WTC11 (cell line): Measurements from ENCODE around the gene EEIG2. TPM values are rescaled to one million over a fixed set of nuclear protein-coding genes. Genes with fewer than 3 reads are reported as not detected.
A peak's percentile ranks its signal among the peaks of the same experiment; 100 is the strongest.

ENCODE experiments used
- ATAC-seq: fragments of 200-7000 bp; cut with Tn5 transposase; 2 replicates; pipeline ENCODE4 v1.10.0; 2021; ENCODE audit warnings: mild to moderate bottlenecking, moderate library complexity
- CTCF ChIA-PET: fragments of 300-600 bp; sonication (Branson Sonifier 250); formaldehyde crosslinking; loops from one replicate; lab custom pipeline; 2021; ENCODE audit warnings: antibody characterized with exemption; lab: Charles Lee
- POLR2A ChIA-PET: fragments of 350-600 bp; sonication (Branson Sonifier 250); formaldehyde crosslinking; loops from one replicate; lab custom pipeline; 2021; ENCODE audit warnings: antibody characterized with exemption; lab: Charles Lee
- DNase-seq: peaks from one replicate; pipeline ENCODE4 v3.0.0; 2021; ENCODE audit warnings: low spot score
- H3K27ac Mint-ChIP-seq: 2 replicates; pipeline ENCODE4 v1.8.0; 2021; ENCODE audit warnings: mixed read lengths
- H3K27me3 Mint-ChIP-seq: 2 replicates; pipeline ENCODE4 v1.8.0; 2021; ENCODE audit warnings: low read depth, mild to moderate bottlenecking, moderate library complexity, mixed read lengths
- H3K36me3 Mint-ChIP-seq: 2 replicates; pipeline ENCODE4 v1.8.0; 2021; ENCODE audit warnings: mixed read lengths
- H3K4me1 Mint-ChIP-seq: 2 replicates; pipeline ENCODE4 v1.8.0; 2022; ENCODE audit warnings: mixed read lengths
- H3K4me3 Mint-ChIP-seq: 2 replicates; pipeline ENCODE4 v1.8.0; 2021; ENCODE audit warnings: mild to moderate bottlenecking, moderate library complexity, mixed read lengths
- H3K9me3 Mint-ChIP-seq: 2 replicates; pipeline ENCODE4 v1.8.0; 2021; ENCODE audit warnings: mixed read lengths
- HMGXB4 ChIP-seq: sonication (generic); formaldehyde crosslinking; IDR thresholded peaks from 2 replicates; pipeline ENCODE4 v1.8.1; 2023; ENCODE audit warnings: mild to moderate bottlenecking, moderate library complexity, missing genetic modification reagents
- MAX ChIP-seq: sonication (generic); formaldehyde crosslinking; IDR thresholded peaks from 2 replicates; pipeline ENCODE4 v1.8.0; 2022; ENCODE audit warnings: mild to moderate bottlenecking, missing genetic modification reagents
- MXD4 ChIP-seq: fragments of 250-450 bp; sonication (Bioruptor Pico); IDR thresholded peaks from 2 replicates; pipeline ENCODE4 v1.8.0; 2021; ENCODE audit warnings: mild to moderate bottlenecking, moderate library complexity, borderline replicate concordance
- NFATC4 ChIP-seq: fragments of 250-450 bp; sonication (Bioruptor Pico); IDR thresholded peaks from 2 replicates; pipeline ENCODE4 v1.9.0; 2021; ENCODE audit warnings: mild to moderate bottlenecking
- OVOL2 ChIP-seq: fragments of 250-450 bp; sonication (Bioruptor Pico); IDR thresholded peaks from 2 replicates; pipeline ENCODE4 v1.9.0; 2021; ENCODE audit warnings: mild to moderate bottlenecking, borderline replicate concordance
- USF2 ChIP-seq: sonication (generic); formaldehyde crosslinking; IDR thresholded peaks from 2 replicates; pipeline ENCODE4 v1.8.1; 2023; ENCODE audit warnings: mild to moderate bottlenecking, missing genetic modification reagents, moderate library complexity
- ZBTB43 ChIP-seq: sonication (generic); formaldehyde crosslinking; IDR thresholded peaks from 2 replicates; pipeline ENCODE4 v1.8.1; 2023; ENCODE audit warnings: mild to moderate bottlenecking, missing genetic modification reagents
- ZNF121 ChIP-seq: sonication (generic); formaldehyde crosslinking; IDR thresholded peaks from 2 replicates; pipeline ENCODE4 v1.8.0; 2023; ENCODE audit warnings: missing genetic modification reagents
- ZNF512 ChIP-seq: sonication (generic); formaldehyde crosslinking; IDR thresholded peaks from 2 replicates; pipeline ENCODE4 v1.8.1; 2022; ENCODE audit warnings: missing genetic modification reagents, borderline replicate concordance
- ZSCAN18 ChIP-seq: fragments of 250-450 bp; sonication (Bioruptor Pico); IDR thresholded peaks from 2 replicates; pipeline ENCODE4 v2.1.2; 2022; ENCODE audit warnings: mild to moderate bottlenecking, moderate library complexity
- total RNA-seq: library from RNA; stranded (reverse); gene quantifications from 3 replicates; pipeline ENCODE4 v1.2.3, GENCODE V29; 2021
- TF ChIP-seq, protein P1 (sequence below): fragments of 200-600 bp; IDR thresholded peaks from 2 replicates; pipeline ENCODE4 v1.8.0; 2022; ENCODE audit warnings: antibody characterized with exemption
- TF ChIP-seq, protein P2 (sequence below): sonication (generic); formaldehyde crosslinking; IDR thresholded peaks from 2 replicates; pipeline ENCODE4 v1.8.1; 2023; ENCODE audit warnings: mild to moderate bottlenecking, missing genetic modification reagents, borderline replicate concordance

EEIG2 gene
- total RNA-seq, 1 experiment from 2014 or later: 65.7 TPM

DNA sequence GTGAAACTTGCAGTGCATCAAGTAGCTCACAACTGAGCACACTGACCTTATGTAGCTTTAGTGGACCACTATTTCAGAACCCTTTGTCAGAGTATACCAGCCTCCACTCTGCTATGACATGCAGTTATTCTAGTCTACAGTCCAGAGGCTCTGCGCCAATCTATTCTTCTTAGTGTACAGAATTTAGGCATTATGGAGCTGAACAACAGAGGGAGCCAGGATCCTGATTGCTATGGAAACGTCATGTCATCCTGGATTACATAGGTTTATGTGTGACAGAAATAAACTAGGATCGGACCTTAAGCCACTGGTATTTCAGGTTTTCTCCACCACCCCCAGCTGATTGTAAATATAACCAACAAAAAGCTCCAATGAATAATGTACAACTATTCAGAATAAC is 48.1 kb upstream of the EEIG2 start (continued):
- TF ChIP-seq ZNF512 (CRISPR knock-in tag) (no peak), ZBTB43 (CRISPR knock-in tag) (no peak), ZSCAN18 (CRISPR knock-in tag) (no peak), MXD4 (CRISPR knock-in tag) (no peak), OVOL2 (CRISPR knock-in tag) (no peak), NFATC4 (CRISPR knock-in tag) (no peak), USF2 (CRISPR knock-in tag) (no peak), ZNF121 (CRISPR knock-in tag) (no peak), HMGXB4 (CRISPR knock-in tag) (no peak)

DNA sequence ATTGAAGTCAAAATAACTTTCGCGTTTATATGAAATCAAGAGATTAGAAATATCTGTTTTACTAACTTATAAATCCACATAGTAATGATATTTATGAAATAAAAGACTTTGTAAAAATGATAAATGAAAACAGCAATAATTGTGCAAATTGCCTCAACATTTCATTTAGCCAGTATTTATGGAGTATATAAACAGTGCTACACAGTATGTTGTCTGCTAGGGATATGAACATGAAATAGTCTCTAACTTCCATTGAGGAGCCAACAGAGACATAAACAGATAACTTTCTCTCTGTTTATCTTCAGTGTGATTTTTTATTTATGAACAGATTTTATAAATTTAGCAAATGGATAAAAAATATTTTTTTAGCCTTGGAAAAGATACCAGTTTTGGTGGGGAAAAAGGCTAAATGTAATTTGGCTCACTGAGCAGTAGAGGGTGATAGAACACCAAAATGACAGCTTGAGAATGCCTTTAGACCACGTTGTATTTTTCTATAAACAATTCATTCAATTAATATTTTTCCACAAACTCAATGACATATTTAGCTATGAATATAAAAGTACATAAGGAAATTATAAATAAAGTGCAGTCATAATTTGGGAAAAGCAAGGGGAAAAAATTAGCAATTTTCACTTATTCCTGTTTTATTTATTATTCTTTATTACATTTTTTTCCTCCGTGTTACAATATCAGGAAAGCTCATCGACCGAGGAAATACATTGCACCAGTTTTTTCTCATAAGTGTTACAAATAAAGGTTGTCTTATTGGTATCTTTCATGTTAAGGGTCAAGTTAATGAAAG is 47.5 kb upstream of the EEIG2 start:
- ATAC-seq (no peak), DNase-seq (no peak)
- Mint-ChIP-seq H3K9me3 (peaks cover 18% of the 10 kb centered on the region), H3K27ac (no peak overlapping the region), H3K36me3 (peaks cover 14% of the 10 kb centered on the region), H3K4me1 (peaks cover 4% of the 10 kb centered on the region; the same call in 1 of the 2 replicates), H3K27me3 (peaks cover 2% of the 10 kb centered on the region; the same call in 1 of the 2 replicates), H3K4me3 (no peak overlapping the region)
- ChIA-PET CTCF (interaction anchor here (0.9 to 3.1 kb wide), 7 partner anchors 9 to 179 kb away, joined by 3 to 37 read pairs (median 4); partner anchors contain the start of genes EEIG2 and PRPF38B), POLR2A (no interaction called here)
- no peak for TF ChIP-seq MAX (CRISPR knock-in tag)
- TF ChIP-seq, protein P1, sequence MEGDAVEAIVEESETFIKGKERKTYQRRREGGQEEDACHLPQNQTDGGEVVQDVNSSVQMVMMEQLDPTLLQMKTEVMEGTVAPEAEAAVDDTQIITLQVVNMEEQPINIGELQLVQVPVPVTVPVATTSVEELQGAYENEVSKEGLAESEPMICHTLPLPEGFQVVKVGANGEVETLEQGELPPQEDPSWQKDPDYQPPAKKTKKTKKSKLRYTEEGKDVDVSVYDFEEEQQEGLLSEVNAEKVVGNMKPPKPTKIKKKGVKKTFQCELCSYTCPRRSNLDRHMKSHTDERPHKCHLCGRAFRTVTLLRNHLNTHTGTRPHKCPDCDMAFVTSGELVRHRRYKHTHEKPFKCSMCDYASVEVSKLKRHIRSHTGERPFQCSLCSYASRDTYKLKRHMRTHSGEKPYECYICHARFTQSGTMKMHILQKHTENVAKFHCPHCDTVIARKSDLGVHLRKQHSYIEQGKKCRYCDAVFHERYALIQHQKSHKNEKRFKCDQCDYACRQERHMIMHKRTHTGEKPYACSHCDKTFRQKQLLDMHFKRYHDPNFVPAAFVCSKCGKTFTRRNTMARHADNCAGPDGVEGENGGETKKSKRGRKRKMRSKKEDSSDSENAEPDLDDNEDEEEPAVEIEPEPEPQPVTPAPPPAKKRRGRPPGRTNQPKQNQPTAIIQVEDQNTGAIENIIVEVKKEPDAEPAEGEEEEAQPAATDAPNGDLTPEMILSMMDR: peak; percentile 60
- TF ChIP-seq, protein P2, sequence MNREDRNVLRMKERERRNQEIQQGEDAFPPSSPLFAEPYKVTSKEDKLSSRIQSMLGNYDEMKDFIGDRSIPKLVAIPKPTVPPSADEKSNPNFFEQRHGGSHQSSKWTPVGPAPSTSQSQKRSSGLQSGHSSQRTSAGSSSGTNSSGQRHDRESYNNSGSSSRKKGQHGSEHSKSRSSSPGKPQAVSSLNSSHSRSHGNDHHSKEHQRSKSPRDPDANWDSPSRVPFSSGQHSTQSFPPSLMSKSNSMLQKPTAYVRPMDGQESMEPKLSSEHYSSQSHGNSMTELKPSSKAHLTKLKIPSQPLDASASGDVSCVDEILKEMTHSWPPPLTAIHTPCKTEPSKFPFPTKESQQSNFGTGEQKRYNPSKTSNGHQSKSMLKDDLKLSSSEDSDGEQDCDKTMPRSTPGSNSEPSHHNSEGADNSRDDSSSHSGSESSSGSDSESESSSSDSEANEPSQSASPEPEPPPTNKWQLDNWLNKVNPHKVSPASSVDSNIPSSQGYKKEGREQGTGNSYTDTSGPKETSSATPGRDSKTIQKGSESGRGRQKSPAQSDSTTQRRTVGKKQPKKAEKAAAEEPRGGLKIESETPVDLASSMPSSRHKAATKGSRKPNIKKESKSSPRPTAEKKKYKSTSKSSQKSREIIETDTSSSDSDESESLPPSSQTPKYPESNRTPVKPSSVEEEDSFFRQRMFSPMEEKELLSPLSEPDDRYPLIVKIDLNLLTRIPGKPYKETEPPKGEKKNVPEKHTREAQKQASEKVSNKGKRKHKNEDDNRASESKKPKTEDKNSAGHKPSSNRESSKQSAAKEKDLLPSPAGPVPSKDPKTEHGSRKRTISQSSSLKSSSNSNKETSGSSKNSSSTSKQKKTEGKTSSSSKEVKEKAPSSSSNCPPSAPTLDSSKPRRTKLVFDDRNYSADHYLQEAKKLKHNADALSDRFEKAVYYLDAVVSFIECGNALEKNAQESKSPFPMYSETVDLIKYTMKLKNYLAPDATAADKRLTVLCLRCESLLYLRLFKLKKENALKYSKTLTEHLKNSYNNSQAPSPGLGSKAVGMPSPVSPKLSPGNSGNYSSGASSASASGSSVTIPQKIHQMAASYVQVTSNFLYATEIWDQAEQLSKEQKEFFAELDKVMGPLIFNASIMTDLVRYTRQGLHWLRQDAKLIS: no peak
